HEK293T (cell line): Measurements from ENCODE around the gene EPHB2.

ENCODE experiments used
- CTCF ChIA-PET: fragments of 350-600 bp; formaldehyde crosslinking; extraction: SDS; loops from one replicate; lab custom pipeline; 2021; ENCODE audit warnings: antibody characterized with exemption, inconsistent platforms; lab: Yijun Ruan, JAX
- POLR2A ChIA-PET: fragments of 350-600 bp; formaldehyde crosslinking; extraction: SDS; loops from one replicate; lab custom pipeline; 2020; ENCODE audit warnings: antibody characterized with exemption, inconsistent platforms; lab: Yijun Ruan, JAX
- DNase-seq: peaks from one replicate; pipeline ENCODE4 v3.0.0; 2012; ENCODE audit warnings: mixed read lengths; ENCODE audit errors: extremely low spot score
- ARNT ChIP-seq: fragments of 450-650 bp; IDR thresholded peaks from 2 replicates; pipeline ENCODE4 v1.6.1; 2017; ENCODE audit warnings: mild to moderate bottlenecking
- BHLHE40 ChIP-seq: fragments of 450-650 bp; IDR thresholded peaks from 2 replicates; pipeline ENCODE4 v1.6.1; 2016; ENCODE audit warnings: mild to moderate bottlenecking, moderate library complexity, borderline replicate concordance
- CTBP1 ChIP-seq: fragments of 450-650 bp; IDR thresholded peaks from 2 replicates; pipeline ENCODE4 v1.6.1; 2016; ENCODE audit warnings: borderline replicate concordance
- ELF4 ChIP-seq: fragments of 450-650 bp; IDR thresholded peaks from 2 replicates; pipeline ENCODE4 v1.6.1; 2017; ENCODE audit warnings: antibody characterized with exemption
- FOXA1 ChIP-seq: fragments of 450-650 bp; IDR thresholded peaks from 2 replicates; pipeline ENCODE4 v1.6.1; 2016; ENCODE audit warnings: mild to moderate bottlenecking
- FOXK2 ChIP-seq: fragments of 450-650 bp; IDR thresholded peaks from 2 replicates; pipeline ENCODE4 v1.6.1; 2016; ENCODE audit warnings: mild to moderate bottlenecking
- FOXM1 ChIP-seq: fragments of 450-650 bp; IDR thresholded peaks from 2 replicates; pipeline ENCODE4 v1.6.1; 2017; ENCODE audit warnings: mild to moderate bottlenecking, borderline replicate concordance
- HDGF ChIP-seq: fragments of 450-650 bp; IDR thresholded peaks from 2 replicates; pipeline ENCODE4 v1.6.1; 2017; ENCODE audit warnings: antibody characterized with exemption, borderline replicate concordance
- L3MBTL2 ChIP-seq: fragments of 450-650 bp; conservative IDR thresholded peaks from 2 replicates; pipeline ENCODE4 v1.6.1; 2016; ENCODE audit warnings: mild to moderate bottlenecking
- LEF1 ChIP-seq: fragments of 450-650 bp; IDR thresholded peaks from 2 replicates; pipeline ENCODE4 v1.6.1; 2017; ENCODE audit warnings: mild to moderate bottlenecking, borderline replicate concordance
- NFRKB ChIP-seq: fragments of 450-650 bp; IDR thresholded peaks from 2 replicates; pipeline ENCODE4 v1.6.1; 2016; ENCODE audit warnings: mild to moderate bottlenecking, moderate library complexity
- SP1 ChIP-seq: fragments of 450-650 bp; IDR thresholded peaks from 2 replicates; pipeline ENCODE4 v1.6.1; 2017
- SUZ12 ChIP-seq: fragments of 450-650 bp; IDR thresholded peaks from 2 replicates; pipeline ENCODE4 v1.6.1; 2016; ENCODE audit warnings: mild to moderate bottlenecking
- TARDBP ChIP-seq: fragments of 450-650 bp; IDR thresholded peaks from 2 replicates; pipeline ENCODE4 v1.6.1; 2016
- ZNF384 ChIP-seq: fragments of 450-650 bp; IDR thresholded peaks from 2 replicates; pipeline ENCODE4 v1.6.1; 2016
- TF ChIP-seq, protein P1 (sequence below): fragments of 450-650 bp; IDR thresholded peaks from 2 replicates; pipeline ENCODE4 v1.6.1; 2016

The EPHB2 gene

GRCh38 chr1:22796642-22797041 is 86.0 kb downstream of the EPHB2 start:
- ChIA-PET CTCF (no interaction called here), POLR2A (no interaction called here)
- TF ChIP-seq NFRKB (no peak), FOXM1 (no peak), FOXA1 (no peak), L3MBTL2 (no peak), ZNF384 (no peak), CTBP1 (no peak), LEF1 (no peak), TARDBP (no peak), HDGF (no peak), ELF4 (no peak)
- TF ChIP-seq, protein P1, sequence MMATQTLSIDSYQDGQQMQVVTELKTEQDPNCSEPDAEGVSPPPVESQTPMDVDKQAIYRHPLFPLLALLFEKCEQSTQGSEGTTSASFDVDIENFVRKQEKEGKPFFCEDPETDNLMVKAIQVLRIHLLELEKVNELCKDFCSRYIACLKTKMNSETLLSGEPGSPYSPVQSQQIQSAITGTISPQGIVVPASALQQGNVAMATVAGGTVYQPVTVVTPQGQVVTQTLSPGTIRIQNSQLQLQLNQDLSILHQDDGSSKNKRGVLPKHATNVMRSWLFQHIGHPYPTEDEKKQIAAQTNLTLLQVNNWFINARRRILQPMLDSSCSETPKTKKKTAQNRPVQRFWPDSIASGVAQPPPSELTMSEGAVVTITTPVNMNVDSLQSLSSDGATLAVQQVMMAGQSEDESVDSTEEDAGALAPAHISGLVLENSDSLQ: no peak
- no peak for DNase-seq

DNA sequence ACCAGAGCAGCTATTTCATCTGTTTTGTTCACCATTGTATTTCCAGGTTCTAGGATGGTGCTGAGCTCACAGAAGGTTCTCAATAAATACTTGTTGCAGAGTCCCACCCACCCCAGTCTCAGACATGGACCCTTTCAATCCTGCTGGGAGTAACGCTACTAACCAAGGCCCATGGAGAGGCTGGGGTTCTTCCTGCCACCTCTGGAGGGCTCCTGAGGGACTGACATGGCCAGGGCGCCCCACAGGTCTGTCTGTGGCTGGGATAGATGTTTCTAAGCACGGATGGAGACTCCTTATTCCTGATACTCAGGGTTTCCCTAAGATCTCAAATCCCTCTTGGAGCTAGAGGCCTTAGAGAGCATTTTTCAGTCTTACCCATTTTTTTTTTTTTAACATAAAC is 87.4 kb downstream of the EPHB2 start:
- TF ChIP-seq SP1 (no peak), BHLHE40 (no peak), HDGF (no peak), LEF1 (no peak), CTBP1 (no peak), ELF4 (no peak), ZNF384 (no peak), FOXA1 (no peak), SUZ12 (no peak), TARDBP (no peak), FOXK2 (no peak), ARNT (no peak), NFRKB (no peak), L3MBTL2 (no peak), FOXM1 (no peak)
- TF ChIP-seq, protein P1: no peak
- no peak for DNase-seq
- POLR2A ChIA-PET: no interaction called here
- CTCF ChIA-PET: no interaction called here

DNA sequence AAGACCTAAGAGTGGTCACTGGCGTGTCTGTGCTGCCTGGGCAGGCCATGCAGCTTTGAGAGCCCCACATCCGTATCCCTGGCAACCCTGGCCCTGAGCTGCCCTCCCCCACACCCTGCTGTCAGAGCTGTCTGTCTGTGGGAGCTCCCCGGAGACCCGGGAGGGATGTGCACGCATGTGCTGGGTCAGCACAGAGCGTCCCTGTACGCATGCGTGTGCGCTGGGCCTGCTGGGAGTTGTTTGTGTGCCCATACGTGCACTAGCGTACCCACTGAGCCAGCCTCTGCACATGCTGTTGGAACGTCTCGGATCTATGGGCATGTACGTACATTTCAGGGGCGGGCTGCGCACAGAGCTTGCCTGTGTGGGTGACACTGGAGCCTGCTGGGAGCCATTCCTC is 89.3 kb downstream of the EPHB2 start:
- ChIA-PET CTCF (no interaction called here), POLR2A (no interaction called here)

GRCh38 chr1:22800629-22801028 is 90.0 kb downstream of the EPHB2 start:
- no peak for DNase-seq
- POLR2A ChIA-PET: no interaction called here
- TF ChIP-seq CTBP1 (no peak), LEF1 (no peak), ELF4 (no peak), ZNF384 (no peak), BHLHE40 (no peak)
- TF ChIP-seq, protein P1: no peak
- CTCF ChIA-PET: no interaction called here

More for the DNA sequence above, 89.3 kb downstream of the EPHB2 start:
- DNase-seq: no peak
- TF ChIP-seq SP1 (no peak), L3MBTL2 (no peak), ARNT (no peak), FOXA1 (no peak), TARDBP (no peak), NFRKB (no peak), ELF4 (no peak), FOXK2 (no peak), FOXM1 (no peak), HDGF (no peak), SUZ12 (no peak), CTBP1 (no peak)
- TF ChIP-seq, protein P1: no peak

DNA sequence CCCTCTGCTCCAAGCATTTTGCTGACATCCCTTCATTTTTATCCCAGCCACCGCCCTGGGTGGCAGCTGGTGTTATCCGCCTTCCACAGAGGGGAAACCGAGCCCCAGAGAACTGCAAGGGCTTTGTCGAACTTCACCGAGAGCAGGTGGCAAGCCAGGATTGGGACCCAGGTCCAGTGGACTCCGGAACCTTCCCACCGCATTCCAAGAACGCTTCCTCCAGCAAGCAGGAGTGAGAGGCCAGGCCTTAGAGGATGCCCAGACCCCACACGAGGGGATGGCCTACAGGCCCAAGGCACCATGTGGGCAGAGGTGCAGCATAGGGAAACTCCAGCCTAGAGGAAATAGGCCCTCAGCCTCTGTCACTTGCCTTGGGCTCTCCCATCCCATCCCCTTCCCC is 90.7 kb downstream of the EPHB2 start:
- no peak for DNase-seq
- ChIA-PET CTCF (no interaction called here), POLR2A (no interaction called here)
- TF ChIP-seq, protein P1: no peak
- TF ChIP-seq FOXK2: no peak
- no peak for TF ChIP-seq ELF4
- no peak for TF ChIP-seq NFRKB
- TF ChIP-seq TARDBP: no peak
- no peak for TF ChIP-seq FOXA1
- no peak for TF ChIP-seq FOXM1
- no peak for TF ChIP-seq LEF1
- no peak for TF ChIP-seq BHLHE40
- TF ChIP-seq ZNF384: no peak
- no peak for TF ChIP-seq ARNT
- no peak for TF ChIP-seq L3MBTL2
- no peak for TF ChIP-seq HDGF
- no peak for TF ChIP-seq CTBP1
- no peak for TF ChIP-seq SP1
- TF ChIP-seq SUZ12: no peak

GRCh38 chr1:22801761-22802160 is 91.1 kb downstream of the EPHB2 start:
- TF ChIP-seq ZNF384: no peak
- TF ChIP-seq NFRKB: no peak
- TF ChIP-seq FOXK2: no peak
- TF ChIP-seq BHLHE40: no peak
- no peak for TF ChIP-seq TARDBP
- TF ChIP-seq, protein P1: no peak
- TF ChIP-seq FOXM1: no peak
- no peak for TF ChIP-seq FOXA1
- TF ChIP-seq HDGF: no peak
- TF ChIP-seq LEF1: no peak
- TF ChIP-seq ARNT: no peak
- no peak for DNase-seq
- ChIA-PET POLR2A (no interaction called here), CTCF (no interaction called here)
